OCI-LY7 (cell line): ENCODE data around the gene CD2AP.

ENCODE experiments used
- EZH2phosphoT487 ChIP-seq: fragments of 200-600 bp; sonication (generic); IDR thresholded peaks from 2 replicates; pipeline ENCODE4 v1.6.1; 2018; ENCODE audit warnings: low read depth, borderline replicate concordance, mild to moderate bottlenecking, mixed run types, antibody characterized with exemption, low read length, moderate library complexity, mixed read lengths
- TF ChIP-seq, protein P1 (sequence below): fragments of 200-600 bp; sonication (generic); conservative IDR thresholded peaks from 2 replicates; pipeline ENCODE4 v1.5.1; 2014; ENCODE audit warnings: mild to moderate bottlenecking, antibody characterized with exemption, low read length, moderate library complexity, mixed read lengths

DNA sequence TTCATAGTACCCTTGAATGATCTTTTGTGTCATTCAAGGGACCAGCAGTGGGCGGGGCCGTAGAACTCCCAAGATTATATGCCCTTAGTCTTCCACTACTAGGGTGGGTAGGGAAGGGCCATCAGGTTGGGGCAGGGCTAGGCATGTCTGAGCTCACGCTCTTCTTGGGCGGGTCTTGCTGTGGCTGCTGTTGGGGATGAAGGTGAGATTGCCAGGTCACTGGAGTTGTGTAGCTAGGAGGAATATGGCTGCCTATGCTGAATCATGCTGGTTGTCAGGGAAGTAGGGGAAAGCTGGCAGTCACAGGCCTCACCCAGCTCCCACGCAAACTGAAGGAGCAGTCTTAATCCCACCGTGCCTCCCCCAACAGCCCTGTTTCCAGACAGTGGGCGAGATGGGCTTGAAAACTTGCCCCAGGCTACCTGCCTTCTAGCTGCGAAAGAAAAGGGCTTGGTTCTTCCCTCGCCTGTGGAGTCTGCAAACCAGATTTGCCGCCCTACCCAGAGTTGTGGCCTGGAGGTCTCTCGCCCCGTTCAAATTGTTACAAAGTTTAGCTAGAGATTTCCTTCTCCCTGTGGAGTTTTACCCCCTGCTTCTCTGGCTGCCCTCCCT is 144.4 kb downstream of the CD2AP start:
- TF ChIP-seq, protein P1, sequence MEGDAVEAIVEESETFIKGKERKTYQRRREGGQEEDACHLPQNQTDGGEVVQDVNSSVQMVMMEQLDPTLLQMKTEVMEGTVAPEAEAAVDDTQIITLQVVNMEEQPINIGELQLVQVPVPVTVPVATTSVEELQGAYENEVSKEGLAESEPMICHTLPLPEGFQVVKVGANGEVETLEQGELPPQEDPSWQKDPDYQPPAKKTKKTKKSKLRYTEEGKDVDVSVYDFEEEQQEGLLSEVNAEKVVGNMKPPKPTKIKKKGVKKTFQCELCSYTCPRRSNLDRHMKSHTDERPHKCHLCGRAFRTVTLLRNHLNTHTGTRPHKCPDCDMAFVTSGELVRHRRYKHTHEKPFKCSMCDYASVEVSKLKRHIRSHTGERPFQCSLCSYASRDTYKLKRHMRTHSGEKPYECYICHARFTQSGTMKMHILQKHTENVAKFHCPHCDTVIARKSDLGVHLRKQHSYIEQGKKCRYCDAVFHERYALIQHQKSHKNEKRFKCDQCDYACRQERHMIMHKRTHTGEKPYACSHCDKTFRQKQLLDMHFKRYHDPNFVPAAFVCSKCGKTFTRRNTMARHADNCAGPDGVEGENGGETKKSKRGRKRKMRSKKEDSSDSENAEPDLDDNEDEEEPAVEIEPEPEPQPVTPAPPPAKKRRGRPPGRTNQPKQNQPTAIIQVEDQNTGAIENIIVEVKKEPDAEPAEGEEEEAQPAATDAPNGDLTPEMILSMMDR: no peak
- TF ChIP-seq EZH2phosphoT487: no peak
